ENCODE data around the gene TRUB2.
"Not testable (repeated sequence)": the region's sequence is repeated elsewhere in the genome, so short reads cannot be mapped to it uniquely, and the experiment has no call there.

Gene TRUB2

GRCh38 chr9:128340691-128341434 lies 18.6 kb upstream of the TRUB2 start:
- TF ChIP-seq CTCF (IDR thresholded peaks at IDR 0.05; ENCODE audit: extremely low read depth, missing control alignments) = no peak
- peak; percentile 45 for DNase-seq (ENCODE audit: low spot score)

GRCh38 chr9:128339761-128340690 lies 17.8 kb upstream of the TRUB2 start, which contains the start of gene SLC27A4:
SLC27A4 (plus strand) TSS chr9:128340527; CDS start chr9:128343133, 2,606 bp downstream.
- TF ChIP-seq CTCF (IDR thresholded peaks at IDR 0.05; ENCODE audit: extremely low read depth, missing control alignments) = no peak
- peak; percentile 95 for DNase-seq (ENCODE audit: low spot score)

- DNase-seq (ENCODE audit: low spot score) = not testable (repeated sequence)
Measured at GRCh38 chr9:128338852-128339614, 16.8 kb upstream of the TRUB2 start.

GRCh38 chr9:128337936-128338335 lies 15.7 kb upstream of the TRUB2 start:
- TF ChIP-seq CTCF (IDR thresholded peaks at IDR 0.05; ENCODE audit: extremely low read depth, missing control alignments) = no peak
- no peak for DNase-seq (ENCODE audit: low spot score)

- no peak for TF ChIP-seq CTCF (IDR thresholded peaks at IDR 0.05; ENCODE audit: extremely low read depth, missing control alignments)
- DNase-seq (ENCODE audit: low spot score) = no peak
Measured at GRCh38 chr9:128335914-128336313, 13.7 kb upstream of the TRUB2 start.

- DNase-seq (ENCODE audit: low spot score) = no peak
- no peak for TF ChIP-seq CTCF (IDR thresholded peaks at IDR 0.05; ENCODE audit: extremely low read depth, missing control alignments)
Measured at GRCh38 chr9:128335161-128335560, 12.9 kb upstream of the TRUB2 start.

- TF ChIP-seq CTCF (IDR thresholded peaks at IDR 0.05; ENCODE audit: extremely low read depth, missing control alignments) = no peak
- no peak for DNase-seq (ENCODE audit: low spot score)
Measured at GRCh38 chr9:128333451-128333869, 11.2 kb upstream of the TRUB2 start.

All from GM20000 (cell line).